Endothelial cell of umbilical vein (primary cell): ENCODE measurements around the gene ALDH1A3. TPM values are rescaled to one million over a fixed set of nuclear protein-coding genes. Genes with fewer than 3 reads are reported as not detected.

ENCODE experiments used
- BruUV-seq: library from RNA; stranded (reverse); fragments of 400-500 nt; replicated peaks from 2 replicates; lab custom pipeline; 2021; lab: Mats Ljungman, UMichigan
- CTCF ChIA-PET: fragments of 300-600, 350-600 bp; sonication (Branson Sonifier 250); formaldehyde crosslinking; loops from one replicate; lab custom pipeline; 2021; ENCODE audit warnings: antibody characterized with exemption, inconsistent platforms; lab: Charles Lee
- POLR2A ChIA-PET: fragments of 300-600, 350-600 bp; sonication (Branson Sonifier 250); formaldehyde crosslinking; loops from one replicate; lab custom pipeline; 2021; ENCODE audit warnings: antibody characterized with exemption, inconsistent platforms; lab: Charles Lee
- DNase-seq: peaks from one replicate; pipeline ENCODE4 v3.0.0-alpha.2; 2011; ENCODE audit warnings: low read depth, low spot score
- FAIRE-seq: peaks from 2 replicates; lab custom pipeline; 2011; peaks lifted over from hg19 to GRCh38; lab: Jason Lieb, UNC
- H2AFZ ChIP-seq: 2 replicates; pipeline ENCODE4 v1.6.0; 2012; ENCODE audit warnings: low read depth, low read length, control low read depth, inconsistent platforms
- H3K27ac ChIP-seq: 2 replicates; pipeline ENCODE4 v1.5.1; 2011; ENCODE audit warnings: low read depth, mild to moderate bottlenecking, control low read depth, low read length, moderate library complexity; ENCODE audit not compliant: insufficient read depth
- H3K27me3 ChIP-seq, 2 experiments: 2 replicates each; pipeline versions ENCODE4 v1.6.0 to v1.6.1; 2011; ENCODE audit warnings: low read length in 2 of 2, mixed read lengths in 1 of 2; ENCODE audit not compliant: control insufficient read depth in 2 of 2, insufficient read depth in 2 of 2
- H3K36me3 ChIP-seq, 2 experiments: 2 replicates in 1 of 2; 3 replicates in 1 of 2; pipeline ENCODE4 v1.5.1; 2011; ENCODE audit warnings: low read length in 2 of 2, mild to moderate bottlenecking in 1 of 2, moderate library complexity in 1 of 2; ENCODE audit not compliant: control insufficient read depth in 2 of 2, insufficient read depth in 2 of 2; ENCODE audit errors: extremely low read depth in 1 of 2
- H3K4me1 ChIP-seq: 3 replicates; pipeline ENCODE4 v1.5.1; 2011; ENCODE audit warnings: mild to moderate bottlenecking, low read length; ENCODE audit not compliant: control insufficient read depth, insufficient read depth; ENCODE audit errors: extremely low read depth
- H3K4me2 ChIP-seq: 2 replicates; pipeline ENCODE4 v1.6.1; 2011; ENCODE audit warnings: low read length, control low read depth, mixed read lengths; ENCODE audit not compliant: insufficient read depth
- H3K4me3 ChIP-seq, 3 experiments: fragments of 200-600 bp in 1 of 3; sonication (generic), shearing (Covaris generic) in 1 of 3; replicated peaks in 1 of 3; 2 replicates each; pipeline ENCODE4 v1.5.1; 2011 to 2016; ENCODE audit warnings: control low read depth in 3 of 3, low read length in 3 of 3, mild to moderate bottlenecking in 2 of 3, inconsistent platforms in 1 of 3, low read depth in 1 of 3, moderate library complexity in 1 of 3; ENCODE audit not compliant: insufficient read depth in 1 of 3
- H3K79me2 ChIP-seq: 2 replicates; pipeline ENCODE4 v1.6.0; 2012; ENCODE audit warnings: low read length, inconsistent platforms; ENCODE audit not compliant: control insufficient read depth, insufficient read depth
- H3K9ac ChIP-seq: replicated peaks from 2 replicates; pipeline ENCODE3; 2011; ENCODE audit warnings: low read length, control low read depth; ENCODE audit not compliant: insufficient read depth; ENCODE audit errors: extremely low read depth
- H3K9me1 ChIP-seq: replicated peaks from 3 replicates; pipeline ENCODE4 v1.6.0; 2011; ENCODE audit warnings: mild to moderate bottlenecking, low read length; ENCODE audit not compliant: control insufficient read depth, insufficient read depth; ENCODE audit errors: extremely low read depth
- H3K9me3 ChIP-seq: replicated peaks from 2 replicates; pipeline ENCODE4 v1.5.1; 2012; ENCODE audit warnings: low read length, inconsistent platforms; ENCODE audit not compliant: control insufficient read depth, insufficient read depth
- H4K20me1 ChIP-seq: replicated peaks from 2 replicates; pipeline ENCODE3; 2011; ENCODE audit warnings: mild to moderate bottlenecking, low read length; ENCODE audit not compliant: control insufficient read depth, insufficient read depth; ENCODE audit errors: extremely low read depth
- CTCF ChIP-seq, 2 donors: IDR thresholded peaks; 1 replicate in 1 of 2; 2 replicates in 1 of 2; pipeline ENCODE4 v1.5.1; 2011; ENCODE audit warnings: low read length in 2 of 2, mild to moderate bottlenecking in 2 of 2, moderate library complexity in 2 of 2, control low read depth in 1 of 2, inconsistent platforms in 1 of 2, low read depth in 1 of 2; ENCODE audit not compliant: insufficient read depth in 1 of 2; ENCODE audit errors: extremely low read depth in 1 of 2
- EZH2 ChIP-seq: IDR thresholded peaks from 2 replicates; pipeline ENCODE4 v1.6.1; 2012; ENCODE audit warnings: borderline replicate concordance, low read depth, mild to moderate bottlenecking, moderate library complexity, low read length, inconsistent platforms; ENCODE audit not compliant: severe bottlenecking
- FOS ChIP-seq: IDR thresholded peaks from 2 replicates; pipeline ENCODE4 v1.6.1; 2011; ENCODE audit warnings: mild to moderate bottlenecking, low read length, moderate library complexity, borderline replicate concordance; ENCODE audit not compliant: insufficient read depth
- GATA2 ChIP-seq: IDR thresholded peaks from 2 replicates; pipeline ENCODE4 v1.7.0; 2011; ENCODE audit warnings: low read depth, mild to moderate bottlenecking, moderate library complexity, mixed read lengths, low read length; ENCODE audit not compliant: insufficient read length, insufficient read depth
- JUN ChIP-seq: IDR thresholded peaks from 2 replicates; pipeline ENCODE4 v1.6.1; 2011; ENCODE audit warnings: borderline replicate concordance, low read depth; ENCODE audit not compliant: insufficient read length, insufficient read depth
- MAX ChIP-seq: IDR thresholded peaks from 2 replicates; pipeline ENCODE4 v1.6.1; 2011; ENCODE audit not compliant: insufficient read depth, insufficient read length
- MYC ChIP-seq: IDR thresholded peaks from one replicate; pipeline ENCODE4 v1.6.1; 2011; ENCODE audit warnings: mild to moderate bottlenecking, low read depth, low read length
- POLR2A ChIP-seq: IDR thresholded peaks from 2 replicates; pipeline ENCODE4 v1.6.1; 2012; ENCODE audit warnings: low read depth, mild to moderate bottlenecking, control low read depth, low read length
- POLR2AphosphoS5 ChIP-seq: IDR thresholded peaks from 2 replicates; pipeline ENCODE4 v1.6.1; 2012; ENCODE audit warnings: low read depth, mild to moderate bottlenecking, control low read depth, low read length, moderate library complexity; ENCODE audit not compliant: insufficient read depth
- dilution Hi-C: fragments of 300-500 bp; cut with MboI; formaldehyde crosslinking; loops from one replicate; pipeline ENCODE4 v1.15.0; 2019; ENCODE audit warnings: low sequenced_read_pairs; ENCODE audit not compliant: extremely low pct_ligation_motif_present
- intact Hi-C: fragments of 100-400 bp; cut with micrococcal nuclease; formaldehyde crosslinking; loops from one replicate; pipeline ENCODE4 v1.10.0; 2022
- polyA plus RNA-seq, 4 experiments: library from polyadenylated mRNA; depleted of rRNA in 3 of 4; stranded (reverse) in 3 of 4; unstranded in 1 of 4; fragments of >200 nt; gene quantifications; 2 replicates each; pipeline versions ENCODE4 v1.2.1 to v1.2.3, GENCODE V29; 2011 to 2012; ENCODE audit warnings: missing spikeins in 1 of 4
- total RNA-seq: library from RNA; stranded (reverse); gene quantifications from 2 replicates; pipeline ENCODE4 v1.2.3, GENCODE V29; 2021

ALDH1A3 gene
- total and polyA plus RNA-seq, 2 donors (not counting 3 experiments of a cell fraction or from before 2014, with no cell fraction given), result 2.8 to 5.8 TPM

- no peak overlapping the region for H3K4me3 ChIP-seq
- H3K9me1 ChIP-seq, result no peaks in the 10 kb centered on the region
- FAIRE-seq (no peak), DNase-seq (no peak)
- BruUV-seq, result no TSS peak
- TF ChIP-seq FOS, result no peak
- TF ChIP-seq MAX, result no peak
- TF ChIP-seq EZH2, result no peak
- no peak for TF ChIP-seq MYC
- no peak for TF ChIP-seq GATA2
- no peak for TF ChIP-seq CTCF (IDR thresholded peaks at IDR 0.05; ENCODE audit: extremely low read depth in 1 of 2, insufficient read depth in 1 of 2, low read depth in 1 of 2, low read length in 2 of 2)
- no peak for TF ChIP-seq POLR2AphosphoS5
- TF ChIP-seq POLR2A, result no peak
- TF ChIP-seq JUN, result no peak
- intact Hi-C loops, result loop anchor here (1.0 kb wide), 1 partner anchor 21 kb away; no protein-coding TSS in a partner anchor
- peaks cover 14 to 17% of the 10 kb centered on the region in 2 experiments for H3K27me3 ChIP-seq
- POLR2A ChIA-PET, result no interaction called here
- CTCF ChIA-PET, result interaction anchor here (1.1 to 7.4 kb wide), 5 partner anchors 8 to 127 kb away, joined by 3 to 34 read pairs (median 14); partner anchors contain the start of gene LRRK1
- no peaks in the 10 kb centered on the region for H3K36me3 ChIP-seq
- peaks cover 3% of the 10 kb centered on the region for H3K4me1 ChIP-seq
- no peaks in the 10 kb centered on the region for H4K20me1 ChIP-seq
- no peaks in the 10 kb centered on the region for H3K79me2 ChIP-seq
- no peaks in the 10 kb centered on the region for H3K9me3 ChIP-seq
- H3K9ac ChIP-seq, result no peak overlapping the region
- dilution Hi-C loops, result no loop called here
- no peak overlapping the region for H3K4me2 ChIP-seq
- H3K27ac ChIP-seq, result no peak overlapping the region
- no peak overlapping the region for H2AFZ ChIP-seq
These were observed 1.2 kb downstream of the ALDH1A3 start for GRCh38 chr15:100880897-100881242.
